ENCODE results near the gene MRPS24. TPM values are rescaled to one million over a fixed set of nuclear protein-coding genes. Genes with fewer than 3 reads are reported as not detected.
"Not testable (repeated sequence)": the region's sequence is repeated elsewhere in the genome, so short reads cannot be mapped to it uniquely, and the experiment has no call there.

The MRPS24 gene
- total RNA-seq, 2 experiments from 2014 or later = 115 to 128 TPM

GRCh38 chr7:43824513-43824912, 44.8 kb downstream of the MRPS24 start:
- H3K27me3 Mint-ChIP-seq = peaks cover 24% of the 10 kb centered on the region
- H3K36me3 Mint-ChIP-seq; H3K9me3 Mint-ChIP-seq; H3K4me1 Mint-ChIP-seq (ENCODE audit: low read depth); H3K4me3 Mint-ChIP-seq; POLR2A ChIA-PET; DNase-seq; H3K27ac Mint-ChIP-seq; intact Hi-C loops (cut with micrococcal nuclease): not testable (repeated sequence)
- CTCF ChIA-PET = interaction anchor here (0.7 to 3.2 kb wide), 2 partner anchors 14 to 56 kb away, joined by 3 to 23 read pairs; no protein-coding TSS in a partner anchor

- POLR2A ChIA-PET = no interaction called here
- Mint-ChIP-seq H3K36me3 (no peaks in the 10 kb centered on the region), H3K27ac (no peak overlapping the region), H3K4me3 (no peak overlapping the region), H3K9me3 (no peaks in the 10 kb centered on the region), H3K4me1 (ENCODE audit: low read depth) (no peaks in the 10 kb centered on the region), H3K27me3 (peaks cover 24% of the 10 kb centered on the region)
- CTCF ChIA-PET = interaction anchor here (3.2 kb wide), 1 partner anchor 15 kb away, joined by 23 read pairs; no protein-coding TSS in a partner anchor
- DNase-seq = no peak
- intact Hi-C loops (cut with micrococcal nuclease) = no loop called here
Measured at GRCh38 chr7:43823941-43824340, 45.4 kb downstream of the MRPS24 start.

GRCh38 chr7:43823425-43823824, 45.9 kb downstream of the MRPS24 start:
- POLR2A ChIA-PET; H3K9me3 Mint-ChIP-seq; CTCF ChIA-PET; H3K4me3 Mint-ChIP-seq; H3K27ac Mint-ChIP-seq; DNase-seq; H3K4me1 Mint-ChIP-seq (ENCODE audit: low read depth); H3K36me3 Mint-ChIP-seq; intact Hi-C loops (cut with micrococcal nuclease): not testable (repeated sequence)
- H3K27me3 Mint-ChIP-seq = peaks cover 22% of the 10 kb centered on the region

Other genes starting within 250 kb of the MRPS24 start
- gene COA1, start 140.0 kb downstream of the MRPS24 start, total RNA-seq = 10 to 100 TPM; 78.9 to 79.6 TPM
- gene BLVRA, start 110.8 kb downstream of the MRPS24 start, total RNA-seq = 10 to 100 TPM; 46.1 to 47.4 TPM
- gene URGCP, start 37.1 kb upstream of the MRPS24 start, total RNA-seq = 10 to 100 TPM; 22.3 to 24.0 TPM
- 10 to 100 TPM; 11.3 to 11.8 TPM for gene UBE2D4, start 56.9 kb upstream of the MRPS24 start, total RNA-seq
- gene SPDYE1, start 128.4 kb upstream of the MRPS24 start, total RNA-seq = not detected
- gene DBNL, start 175.2 kb upstream of the MRPS24 start, total RNA-seq = 100 to 1,000 TPM; 128 to 129 TPM
- gene PGAM2, start 196.1 kb upstream of the MRPS24 start, total RNA-seq = under 1 TPM; 0.26 to 0.27 TPM
- 10 to 100 TPM; 32.5 to 32.7 TPM for gene POLM, start 213.0 kb upstream of the MRPS24 start, total RNA-seq
- gene AEBP1, start 234.8 kb upstream of the MRPS24 start, total RNA-seq = 1 to 10 TPM; 5.5 to 6.6 TPM

Data from activated CD4-positive, alpha-beta memory T cell treated with anti-CD3 and anti-CD28 coated beads for 36 hours (primary cell).